Stimulated activated CD4-positive, alpha-beta T cell treated with anti-CD3 and anti-CD28 coated beads, TNF-alpha, amount 100 ng/mL, for 24 hours (primary cell): Measurements from ENCODE around the gene GRPEL1.
A peak's percentile ranks its signal among the peaks of the same experiment; 100 is the strongest.

Experiments used
- DNase-seq, 3 experiments: peaks; one replicate each; pipeline ENCODE4 v3.0.0-alpha.2; 2020; ENCODE audit warnings: low read depth in 3 of 3

The GRPEL1 gene

GRCh38 chr4:7045553-7045952, 22.3 kb downstream of the GRPEL1 start:
- DNase-seq = no peak

- no peak for DNase-seq
These were observed 23.5 kb downstream of the GRPEL1 start for GRCh38 chr4:7044137-7044930.

- DNase-seq = peak in 1 of 3 experiments; percentile 41
These were observed 24.4 kb downstream of the GRPEL1 start, which contains the start of gene TADA2B for GRCh38 chr4:7043284-7044136. TSS of gene TADA2B (plus strand) at chr4:7043372. CDS start at chr4:7043580, 208 bp downstream.

GRCh38 chr4:7042503-7043283, 25.2 kb downstream of the GRPEL1 start:
- DNase-seq = peak; percentile 83 to 92 (median 88)

- no peak for DNase-seq
These were observed 25.9 kb downstream of the GRPEL1 start for GRCh38 chr4:7041801-7042502.

- no peak for DNase-seq
These were observed 26.6 kb downstream of the GRPEL1 start for GRCh38 chr4:7041246-7041645.

GRCh38 chr4:7040765-7041164, 27.1 kb downstream of the GRPEL1 start:
- no peak for DNase-seq

GRCh38 chr4:7037425-7037824, 30.4 kb downstream of the GRPEL1 start:
- DNase-seq = no peak

- no peak for DNase-seq
These were observed 33.4 kb downstream of the GRPEL1 start for GRCh38 chr4:7034262-7035081.

- no peak for DNase-seq
These were observed 35.3 kb downstream of the GRPEL1 start for GRCh38 chr4:7032596-7032995.

GRCh38 chr4:7031558-7032449, 36.1 kb downstream of the GRPEL1 start:
- no peak for DNase-seq

- DNase-seq = no peak
These were observed 37.0 kb downstream of the GRPEL1 start for GRCh38 chr4:7030856-7031255.

GRCh38 chr4:7029921-7030320, 37.9 kb downstream of the GRPEL1 start:
- no peak for DNase-seq

- DNase-seq = no peak
These were observed 38.7 kb downstream of the GRPEL1 start for GRCh38 chr4:7029212-7029611.

- DNase-seq = no peak
These were observed 40.0 kb downstream of the GRPEL1 start for GRCh38 chr4:7027913-7028312.

GRCh38 chr4:7027284-7027683, 40.6 kb downstream of the GRPEL1 start:
- no peak for DNase-seq

GRCh38 chr4:7026107-7026506, 41.8 kb downstream of the GRPEL1 start:
- no peak for DNase-seq

GRCh38 chr4:7025040-7025602, 42.7 kb downstream of the GRPEL1 start:
- no peak for DNase-seq

- no peak for DNase-seq
These were observed 43.5 kb downstream of the GRPEL1 start for GRCh38 chr4:7024336-7024890.
